GM12872 (cell line): ENCODE results near the gene ACADL.

Experiments
- CTCF ChIP-seq: IDR thresholded peaks from 3 replicates; pipeline ENCODE4 v1.5.1; 2011; ENCODE audit warnings: low read depth, mild to moderate bottlenecking, low read length, moderate library complexity; ENCODE audit not compliant: insufficient read depth

The ACADL gene

GRCh38 chr2:210162466-210163124 is 62.7 kb downstream of the ACADL start:
- TF ChIP-seq CTCF, result no peak

- TF ChIP-seq CTCF, result no peak
These were observed 66.2 kb downstream of the ACADL start for GRCh38 chr2:210159059-210159458.

- TF ChIP-seq CTCF, result no peak
These were observed 67.0 kb downstream of the ACADL start for GRCh38 chr2:210158236-210158635.

- no peak for TF ChIP-seq CTCF
These were observed 67.7 kb downstream of the ACADL start for GRCh38 chr2:210157526-210157925.

- TF ChIP-seq CTCF, result no peak
These were observed 77.6 kb downstream of the ACADL start for GRCh38 chr2:210147614-210148013.
